Globus pallidus (tissue), 1 donor: ENCODE measurements around the gene MYOM3.

Source experiments
- DNase-seq: peaks from one replicate; pipeline ENCODE4 v3.0.0-alpha.2; 2015; ENCODE audit warnings: low spot score

The MYOM3 gene

GRCh38 chr1:24114753-24115152 lies 2.8 kb upstream of the MYOM3 start:
- DNase-seq = no peak

DNA sequence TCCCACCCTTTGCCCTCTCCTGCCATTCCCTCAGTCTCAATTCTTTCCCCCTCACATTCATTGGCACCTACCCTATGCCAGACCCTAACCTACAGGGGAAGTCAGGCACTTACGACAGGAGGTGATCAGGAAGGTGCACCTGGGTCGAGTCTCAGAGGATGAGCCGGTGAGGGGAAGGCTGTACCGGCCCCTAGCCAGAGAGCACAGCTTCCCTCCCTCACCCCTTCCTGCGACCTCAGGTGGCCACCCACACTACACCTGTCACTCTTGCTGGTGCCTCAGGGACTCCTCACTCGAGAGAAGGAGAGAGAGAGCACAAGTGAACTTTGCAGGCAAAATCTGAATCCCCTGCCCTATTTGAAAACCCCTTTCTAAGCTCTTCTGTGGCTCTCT lies 1.7 kb upstream of the MYOM3 start:
- no peak for DNase-seq

DNA sequence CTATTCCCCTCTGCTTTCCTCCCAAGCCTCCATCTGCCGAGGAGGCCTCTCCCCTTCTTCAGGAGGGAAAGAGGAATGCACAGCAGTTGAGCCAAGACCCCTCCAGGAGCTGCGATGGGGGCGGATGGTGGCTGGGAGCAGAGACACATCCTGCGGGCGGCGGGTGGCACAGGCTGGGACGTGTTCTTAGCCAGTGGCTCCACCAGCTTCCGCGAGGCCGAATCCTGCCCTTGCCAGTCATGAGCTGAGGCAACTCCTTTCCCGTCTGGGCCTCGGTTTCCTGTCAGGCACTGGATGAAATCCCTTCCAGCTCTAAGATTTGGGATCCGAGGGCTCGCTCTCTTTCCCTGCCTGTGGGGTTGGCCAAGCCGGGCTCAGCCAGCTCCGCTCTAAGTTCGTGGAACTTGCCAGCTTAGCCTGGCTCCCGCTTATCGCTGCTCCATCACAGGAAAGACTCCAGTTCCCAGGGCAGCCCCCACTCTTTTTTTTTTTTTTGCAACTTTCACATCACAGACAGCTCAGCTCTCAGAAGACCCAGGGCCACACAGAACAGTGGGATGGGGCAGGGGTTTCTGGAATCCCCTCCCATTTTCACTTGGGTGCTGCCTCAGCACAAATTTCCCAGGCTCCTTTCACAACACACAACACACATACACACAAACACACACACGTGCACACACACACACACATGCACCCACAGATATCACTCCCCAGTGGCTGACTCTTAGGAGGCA lies 506 bp downstream of the MYOM3 start:
- DNase-seq = no peak

- no peak for DNase-seq
Measured at GRCh38 chr1:24110642-24111261, 1.2 kb downstream of the MYOM3 start.

- DNase-seq = no peak
Measured at GRCh38 chr1:24109686-24110475, 2.1 kb downstream of the MYOM3 start.

DNA sequence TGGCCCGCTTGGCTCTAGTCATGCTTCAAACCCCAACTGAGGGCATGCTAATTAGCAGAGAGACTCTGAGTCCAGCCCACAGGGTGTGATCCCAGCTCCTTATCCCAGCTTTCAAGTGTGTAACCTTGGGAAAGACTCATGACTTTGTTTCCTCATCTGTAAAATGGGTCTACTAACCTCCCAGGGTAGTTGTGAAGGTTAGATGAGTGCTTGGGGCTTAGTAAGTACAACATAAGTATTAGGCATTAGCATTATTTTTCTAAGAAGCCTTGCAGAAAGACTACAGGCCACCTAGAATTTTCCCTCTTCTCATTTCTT lies 2.8 kb downstream of the MYOM3 start:
- DNase-seq = no peak

GRCh38 chr1:24108334-24109165 lies 3.4 kb downstream of the MYOM3 start:
- DNase-seq = no peak

- no peak for DNase-seq
Measured at GRCh38 chr1:24107462-24108138, 4.3 kb downstream of the MYOM3 start.

GRCh38 chr1:24105368-24106160 lies 6.4 kb downstream of the MYOM3 start:
- no peak for DNase-seq

- no peak for DNase-seq
Measured at GRCh38 chr1:24104854-24105253, 7.1 kb downstream of the MYOM3 start.

GRCh38 chr1:24103879-24104278 lies 8.1 kb downstream of the MYOM3 start:
- DNase-seq = no peak

GRCh38 chr1:24103408-24103807 lies 8.5 kb downstream of the MYOM3 start:
- DNase-seq = no peak

GRCh38 chr1:24102961-24103360 lies 9.0 kb downstream of the MYOM3 start:
- DNase-seq = no peak

GRCh38 chr1:24101796-24102586 lies 9.9 kb downstream of the MYOM3 start:
- no peak for DNase-seq

- no peak for DNase-seq
Measured at GRCh38 chr1:24100945-24101737, 10.8 kb downstream of the MYOM3 start.

DNA sequence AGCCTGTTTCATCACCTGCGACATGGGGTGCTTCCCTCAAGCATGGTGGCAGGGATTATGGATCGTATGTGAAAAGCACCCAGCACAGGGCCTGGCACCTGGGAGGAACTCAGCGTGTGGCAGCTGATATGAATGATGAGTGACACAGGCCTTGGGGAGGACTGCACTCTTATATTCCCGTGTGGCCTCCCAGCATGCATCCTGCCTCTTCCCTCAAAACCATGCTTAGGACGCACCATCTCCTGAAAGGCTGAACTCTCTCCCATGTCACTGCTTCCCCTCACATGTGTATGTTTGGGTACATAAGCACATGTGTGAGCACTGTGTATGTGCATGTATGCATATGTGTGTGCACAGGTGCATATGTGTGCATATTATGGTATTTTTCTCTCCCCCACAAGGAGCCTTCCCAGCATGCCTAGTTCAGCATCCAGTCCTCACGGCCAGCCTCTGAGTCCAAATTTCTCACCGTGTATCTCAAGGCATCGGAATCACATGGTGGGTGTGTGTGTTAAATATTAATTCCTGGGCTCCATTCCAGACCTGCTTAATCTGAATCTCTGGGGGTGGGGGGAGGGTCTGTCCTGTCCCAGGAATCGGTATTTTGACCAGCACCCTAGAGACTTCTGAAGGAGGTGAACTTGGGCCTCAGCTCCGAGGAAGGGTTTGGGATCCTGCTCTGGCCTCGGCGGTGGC lies 12.8 kb downstream of the MYOM3 start:
- DNase-seq = no peak

- DNase-seq = no peak
Measured at GRCh38 chr1:24098102-24098501, 13.8 kb downstream of the MYOM3 start.

GRCh38 chr1:24097663-24098062 lies 14.3 kb downstream of the MYOM3 start:
- DNase-seq = no peak

DNA sequence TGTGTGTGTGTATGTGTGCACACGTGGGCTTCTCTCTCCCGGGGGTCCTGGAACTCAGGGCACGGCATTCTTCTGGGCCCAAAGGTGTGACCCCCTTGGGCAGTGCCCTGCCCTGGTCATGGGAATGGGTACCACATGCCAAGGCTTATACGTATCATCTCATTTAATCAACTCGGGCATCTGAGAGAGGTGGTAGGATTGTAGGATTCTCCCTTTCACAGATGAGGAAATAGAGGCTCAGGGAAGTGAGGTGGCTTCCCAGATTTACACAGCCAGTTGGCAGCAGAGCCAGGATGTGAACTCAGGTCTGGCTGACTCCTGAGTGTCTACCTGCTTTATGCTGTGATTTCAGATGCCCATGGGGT lies 15.2 kb downstream of the MYOM3 start:
- no peak for DNase-seq
